ENCODE results near the gene MT1H.

Gene MT1H

GRCh38 chr16:56697456-56698155, 28.0 kb downstream of the MT1H start:
- Histone ChIP-seq H3K27ac (no peak overlapping the region), H3K4me3 (ENCODE audit: low read depth, low read length) (no peak overlapping the region), H3K27me3 (replicated peaks) (no peaks in the 10 kb centered on the region), H3K36me3 (replicated peaks) (no peaks in the 10 kb centered on the region)
- in situ Hi-C loops (cut with HindIII; ENCODE audit: low pct_ligation_motif_present, low sequenced_read_pairs) = no loop called here
- no peak for TF ChIP-seq CTCF (IDR thresholded peaks at IDR 0.05; ENCODE audit: low read depth, low read length, missing control alignments)
- no peak for DNase-seq

- DNase-seq = no peak
- in situ Hi-C loops (cut with HindIII; ENCODE audit: low pct_ligation_motif_present, low sequenced_read_pairs) = no loop called here
These were observed 30.6 kb downstream of the MT1H start for GRCh38 chr16:56700195-56700594.

GRCh38 chr16:56700631-56701030, 31.0 kb downstream of the MT1H start:
- DNase-seq = no peak
- Histone ChIP-seq H3K36me3 (replicated peaks) (no peaks in the 10 kb centered on the region), H3K27ac (no peak overlapping the region), H3K4me3 (ENCODE audit: low read depth, low read length) (no peak overlapping the region), H3K27me3 (replicated peaks) (no peaks in the 10 kb centered on the region)
- no peak for TF ChIP-seq CTCF (IDR thresholded peaks at IDR 0.05; ENCODE audit: low read depth, low read length, missing control alignments)
- in situ Hi-C loops (cut with HindIII; ENCODE audit: low pct_ligation_motif_present, low sequenced_read_pairs) = no loop called here

More at GRCh38 chr16:56700195-56700594, 30.6 kb downstream of the MT1H start:
- Histone ChIP-seq H3K27ac (no peak overlapping the region), H3K36me3 (replicated peaks) (no peaks in the 10 kb centered on the region), H3K4me3 (ENCODE audit: low read depth, low read length) (no peak overlapping the region), H3K27me3 (replicated peaks) (no peaks in the 10 kb centered on the region)
- TF ChIP-seq CTCF (IDR thresholded peaks at IDR 0.05; ENCODE audit: low read depth, low read length, missing control alignments) = no peak

GRCh38 chr16:56701534-56701933, 31.9 kb downstream of the MT1H start:
- no peak overlapping the region for H3K4me3 ChIP-seq (ENCODE audit: low read depth, low read length)
- no peak overlapping the region for H3K27ac ChIP-seq
- H3K27me3 ChIP-seq (replicated peaks) = no peaks in the 10 kb centered on the region
- no peak for TF ChIP-seq CTCF (IDR thresholded peaks at IDR 0.05; ENCODE audit: low read depth, low read length, missing control alignments)
- H3K36me3 ChIP-seq (replicated peaks) = no peaks in the 10 kb centered on the region
- in situ Hi-C loops (cut with HindIII; ENCODE audit: low pct_ligation_motif_present, low sequenced_read_pairs) = no loop called here
- DNase-seq = no peak

- Histone ChIP-seq H3K4me3 (ENCODE audit: low read depth, low read length) (no peak overlapping the region), H3K27me3 (replicated peaks) (no peaks in the 10 kb centered on the region), H3K27ac (no peak overlapping the region), H3K36me3 (replicated peaks) (no peaks in the 10 kb centered on the region)
- DNase-seq = no peak
- no peak for TF ChIP-seq CTCF (IDR thresholded peaks at IDR 0.05; ENCODE audit: low read depth, low read length, missing control alignments)
- in situ Hi-C loops (cut with HindIII; ENCODE audit: low pct_ligation_motif_present, low sequenced_read_pairs) = no loop called here
These were observed 33.2 kb downstream of the MT1H start for GRCh38 chr16:56702836-56703235.

Data from brain microvascular endothelial cell (primary cell).